Mesenchymal stem cell (in vitro differentiated cells and primary cell): ENCODE data around the gene PLEKHA8. TPM values are rescaled to one million over a fixed set of nuclear protein-coding genes. Genes with fewer than 3 reads are reported as not detected.

ENCODE experiments used
- DNase-seq: peaks from one replicate; pipeline ENCODE4 v3.0.0-alpha.2; 2013
- H2AFZ ChIP-seq: one replicate; pipeline ENCODE4 v1.6.1; 2013; ENCODE audit warnings: low read depth, mild to moderate bottlenecking, control low read depth, inconsistent platforms, low read length, moderate library complexity
- H2AK5ac ChIP-seq: 2 replicates; pipeline ENCODE4 v1.6.1; 2013; ENCODE audit warnings: low read length, moderate library complexity, mild to moderate bottlenecking, inconsistent platforms; ENCODE audit not compliant: severe bottlenecking
- H2BK120ac ChIP-seq: one replicate; pipeline ENCODE4 v1.6.1; 2013; ENCODE audit warnings: low read depth, mild to moderate bottlenecking, inconsistent platforms, low read length, moderate library complexity
- H2BK12ac ChIP-seq, 2 experiments: one replicate each; pipeline ENCODE4 v1.6.1; 2013; ENCODE audit warnings: inconsistent platforms in 2 of 2, low read length in 2 of 2, mild to moderate bottlenecking in 2 of 2, moderate library complexity in 2 of 2, control low read depth in 1 of 2
- H2BK15ac ChIP-seq: one replicate; pipeline ENCODE4 v1.6.1; 2013; ENCODE audit warnings: mild to moderate bottlenecking, low read depth, inconsistent platforms; ENCODE audit not compliant: poor library complexity, severe bottlenecking
- H2BK5ac ChIP-seq: 2 replicates; pipeline ENCODE4 v1.6.1; 2013; ENCODE audit warnings: low read depth, mild to moderate bottlenecking, low read length, control low read depth, inconsistent platforms; ENCODE audit not compliant: poor library complexity, severe bottlenecking
- H3K14ac ChIP-seq, 2 experiments: one replicate each; pipeline ENCODE4 v1.6.1; 2013; ENCODE audit warnings: inconsistent platforms in 2 of 2, low read length in 2 of 2, control low read depth in 1 of 2, mild to moderate bottlenecking in 1 of 2, moderate library complexity in 1 of 2
- H3K18ac ChIP-seq, 2 experiments: one replicate each; pipeline ENCODE4 v1.6.1; 2013; ENCODE audit warnings: inconsistent platforms in 2 of 2, low read length in 2 of 2, control low read depth in 1 of 2, low read depth in 1 of 2, mild to moderate bottlenecking in 1 of 2
- H3K23ac ChIP-seq, 2 experiments: one replicate each; pipeline ENCODE4 v1.6.1; 2013; ENCODE audit warnings: inconsistent platforms in 2 of 2, low read length in 2 of 2, mild to moderate bottlenecking in 2 of 2, moderate library complexity in 2 of 2, control low read depth in 1 of 2
- H3K27ac ChIP-seq: 2 replicates; pipeline ENCODE4 v1.5.1; 2013; ENCODE audit warnings: mild to moderate bottlenecking, moderate library complexity, low read length, control low read depth, inconsistent platforms; ENCODE audit not compliant: poor library complexity, severe bottlenecking
- H3K27me3 ChIP-seq, 2 experiments: 2 replicates each; pipeline versions ENCODE4 v1.6.1 to v1.7.0; 2013; ENCODE audit warnings: low read length in 2 of 2, mild to moderate bottlenecking in 2 of 2, moderate library complexity in 2 of 2, control low read depth in 1 of 2, inconsistent platforms in 1 of 2; ENCODE audit not compliant: control insufficient read depth in 1 of 2, insufficient read depth in 1 of 2
- H3K36me3 ChIP-seq, 2 experiments: 2 replicates each; pipeline versions ENCODE4 v1.6.1 to v1.7.0; 2013; ENCODE audit warnings: low read length in 2 of 2, control low read depth in 1 of 2, inconsistent platforms in 1 of 2, low read depth in 1 of 2, mild to moderate bottlenecking in 1 of 2; ENCODE audit not compliant: insufficient read depth in 2 of 2, control insufficient read depth in 1 of 2
- H3K4ac ChIP-seq, 2 experiments: one replicate each; pipeline ENCODE4 v1.6.1; 2013; ENCODE audit warnings: inconsistent platforms in 2 of 2, low read length in 2 of 2, mild to moderate bottlenecking in 2 of 2, moderate library complexity in 2 of 2, control low read depth in 1 of 2, low read depth in 1 of 2
- H3K4me1 ChIP-seq: 2 replicates; pipeline ENCODE4 v1.6.1; 2013; ENCODE audit warnings: low read depth, low read length, control low read depth; ENCODE audit not compliant: control insufficient read depth, insufficient read depth
- H3K4me2 ChIP-seq: 2 replicates; pipeline ENCODE4 v1.6.1; 2013; ENCODE audit warnings: low read length, mild to moderate bottlenecking, inconsistent platforms; ENCODE audit not compliant: poor library complexity, severe bottlenecking
- H3K4me3 ChIP-seq, 2 experiments: 2 replicates each; pipeline versions ENCODE4 v1.5.1 to v1.7.0; 2013; ENCODE audit warnings: low read length in 2 of 2, mild to moderate bottlenecking in 2 of 2, control low read depth in 1 of 2, low read depth in 1 of 2; ENCODE audit not compliant: insufficient read depth in 1 of 2
- H3K79me1 ChIP-seq: replicated peaks from 2 replicates; pipeline ENCODE4 v1.6.1; 2013; ENCODE audit warnings: mild to moderate bottlenecking, control low read depth, low read length, inconsistent platforms; ENCODE audit not compliant: poor library complexity, severe bottlenecking
- H3K9ac ChIP-seq: 2 replicates; pipeline ENCODE4 v1.7.0; 2013; ENCODE audit warnings: mild to moderate bottlenecking, low read length, moderate library complexity
- H3K9me3 ChIP-seq: 2 replicates; pipeline ENCODE4 v1.7.0; 2013; ENCODE audit warnings: mild to moderate bottlenecking, low read length; ENCODE audit not compliant: control insufficient read depth
- H4K8ac ChIP-seq: one replicate; pipeline ENCODE4 v1.6.1; 2013; ENCODE audit warnings: inconsistent platforms, mild to moderate bottlenecking, low read length, moderate library complexity
- H4K91ac ChIP-seq: one replicate; pipeline ENCODE4 v1.6.1; 2013; ENCODE audit warnings: mild to moderate bottlenecking, low read length, inconsistent platforms
- WGBS: methylation state at CpG from one replicate; pipeline ENCODE4 v1.1.7; 2013; ENCODE audit warnings: mixed read lengths; 5-methylcytosine and 5-hydroxymethylcytosine counted together
- small RNA-seq: library from polyadenylated mRNA; stranded (forward); fragments of <200 nt; extraction: miRNeasy Mini kit (QIAGEN cat#:217004); gene quantifications from one replicate; pipeline ENCODE3, GENCODE V24; 2013; ENCODE audit warnings: low read depth

PLEKHA8 gene

DNA sequence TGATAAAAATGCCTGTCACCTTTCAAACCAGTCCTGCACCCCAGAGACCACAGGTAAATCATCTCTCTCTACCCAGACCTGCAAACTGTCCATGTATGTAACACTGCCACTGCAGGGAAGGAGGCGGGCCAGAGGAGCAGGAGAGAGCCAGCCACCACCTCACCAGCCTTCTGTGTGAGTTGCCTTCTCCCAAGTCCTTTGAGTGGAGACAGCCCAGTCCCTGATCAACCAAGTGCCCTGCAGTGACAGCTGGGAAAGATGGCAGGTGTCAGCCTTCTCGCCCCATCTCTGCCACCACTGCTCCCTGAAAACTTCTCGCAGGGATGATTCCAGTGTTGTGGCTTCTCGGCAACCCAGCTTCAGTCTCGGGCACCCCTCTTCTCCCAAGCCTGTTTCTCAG lies 149.0 kb downstream of the PLEKHA8 start:
- WGBS = 89% methylated on average over 5 of the region's 5 CpGs
- no peak overlapping the region for H3K4ac ChIP-seq
- no peak overlapping the region for H2BK15ac ChIP-seq
- H2AK5ac ChIP-seq = no peak overlapping the region
- H3K9me3 ChIP-seq = no peaks in the 10 kb centered on the region
- H3K9ac ChIP-seq = no peak overlapping the region
- H3K27ac ChIP-seq = no peak overlapping the region
- no peak overlapping the region for H3K4me3 ChIP-seq
- no peak overlapping the region for H3K4me2 ChIP-seq
- no peak overlapping the region for H2BK5ac ChIP-seq
- peaks cover 13% of the 10 kb centered on the region for H3K4me1 ChIP-seq
- no peak overlapping the region for H2AFZ ChIP-seq
- H2BK120ac ChIP-seq = no peak overlapping the region
- no peak overlapping the region for H3K18ac ChIP-seq
- H3K27me3 ChIP-seq = no peaks in the 10 kb centered on the region
- H4K91ac ChIP-seq = no peak overlapping the region
- DNase-seq = no peak
- no peaks in the 10 kb centered on the region for H3K79me1 ChIP-seq
- H4K8ac ChIP-seq = no peak overlapping the region
- no peaks in the 10 kb centered on the region for H3K36me3 ChIP-seq
- no peak overlapping the region for H3K23ac ChIP-seq
- no peak overlapping the region for H3K14ac ChIP-seq
- H2BK12ac ChIP-seq = no peak overlapping the region

DNA sequence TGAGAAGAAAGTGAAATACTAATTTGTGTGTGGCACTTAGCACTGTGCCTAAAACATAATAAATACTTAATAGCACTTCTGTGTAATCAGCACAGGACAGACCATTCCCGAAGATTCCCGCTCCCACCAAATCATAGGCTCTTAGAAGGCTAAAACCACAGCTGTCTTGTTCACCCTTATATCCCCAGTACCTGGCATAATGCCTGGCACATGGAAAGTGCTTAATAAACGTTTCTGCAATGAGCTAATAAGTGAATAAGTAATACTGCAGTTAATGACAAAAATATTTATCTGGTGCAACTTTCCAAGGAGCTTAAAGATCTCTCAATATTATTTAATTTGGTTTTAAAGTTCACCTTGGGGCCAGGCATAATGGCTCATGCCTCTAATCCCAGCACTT lies 149.8 kb downstream of the PLEKHA8 start:
- Histone ChIP-seq H3K23ac (no peak overlapping the region), H2AFZ (no peak overlapping the region), H3K9ac (no peak overlapping the region), H3K4me3 (no peak overlapping the region), H4K8ac (no peak overlapping the region), H2BK5ac (no peak overlapping the region), H3K27ac (no peak overlapping the region), H4K91ac (no peak overlapping the region), H3K36me3 (no peaks in the 10 kb centered on the region), H2BK15ac (no peak overlapping the region), H3K14ac (no peak overlapping the region), H3K79me1 (no peaks in the 10 kb centered on the region), H3K4me1 (peaks cover 8% of the 10 kb centered on the region), H3K4ac (no peak overlapping the region), H2AK5ac (no peak overlapping the region), H3K4me2 (no peak overlapping the region), H2BK12ac (no peak overlapping the region), H2BK120ac (no peak overlapping the region), H3K9me3 (no peaks in the 10 kb centered on the region), H3K27me3 (no peaks in the 10 kb centered on the region), H3K18ac (no peak overlapping the region)
- no peak for DNase-seq
- WGBS = 100% methylated on average over 1 of the region's 3 CpGs

DNA sequence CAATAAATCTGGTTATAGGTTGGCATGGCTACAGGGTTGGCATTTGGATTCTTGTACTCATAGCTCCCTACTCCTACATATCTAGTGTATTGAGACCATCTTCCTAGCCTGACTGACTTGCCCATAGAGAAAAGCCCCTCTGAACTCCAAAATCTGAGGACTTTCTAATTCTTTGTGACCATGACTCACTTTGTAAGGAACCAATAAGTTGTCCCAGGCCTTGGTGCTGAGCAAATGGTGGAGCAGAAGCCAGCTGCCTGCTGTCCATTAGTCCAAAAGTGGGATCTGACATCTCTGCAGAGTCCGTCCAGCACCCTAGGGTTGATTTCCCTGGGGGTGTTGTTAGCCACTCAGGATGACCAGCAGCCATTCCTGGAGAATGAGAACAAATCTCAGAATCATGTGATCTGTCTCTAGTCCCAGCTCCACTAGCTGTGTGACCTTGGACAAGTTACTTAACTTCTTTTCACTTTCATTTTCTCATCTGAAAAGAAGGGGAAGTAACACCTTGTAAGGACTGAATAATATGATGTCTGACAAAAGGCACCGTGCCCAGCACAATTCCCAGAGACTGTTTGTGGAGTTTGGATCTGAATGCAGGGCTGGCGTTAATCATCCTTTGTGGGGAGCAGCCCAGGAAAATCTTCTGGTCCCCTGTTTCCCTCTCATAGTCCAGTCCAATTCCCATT lies 150.7 kb downstream of the PLEKHA8 start:
- H3K23ac ChIP-seq = no peak overlapping the region
- H3K79me1 ChIP-seq = no peaks in the 10 kb centered on the region
- peak; percentile 28 for DNase-seq
- no peaks in the 10 kb centered on the region for H3K4me1 ChIP-seq
- no peak overlapping the region for H3K4me2 ChIP-seq
- H3K27ac ChIP-seq = no peak overlapping the region
- no peaks in the 10 kb centered on the region for H3K36me3 ChIP-seq
- no peak overlapping the region for H2BK15ac ChIP-seq
- no peaks in the 10 kb centered on the region for H3K27me3 ChIP-seq
- no peak overlapping the region for H2BK12ac ChIP-seq
- H3K9me3 ChIP-seq = no peaks in the 10 kb centered on the region
- H3K9ac ChIP-seq = no peak overlapping the region
- H3K18ac ChIP-seq = no peak overlapping the region
- no peak overlapping the region for H2BK120ac ChIP-seq
- no peak overlapping the region for H2AK5ac ChIP-seq
- H2BK5ac ChIP-seq = no peak overlapping the region
- H4K91ac ChIP-seq = no peak overlapping the region
- H3K4ac ChIP-seq = no peak overlapping the region
- H3K14ac ChIP-seq = no peak overlapping the region
- H4K8ac ChIP-seq = no peak overlapping the region
- 84% methylated on average over 3 of the region's 3 CpGs for WGBS
- no peak overlapping the region for H2AFZ ChIP-seq
- no peak overlapping the region for H3K4me3 ChIP-seq

Small RNA genes within 50 kb of the gene (small RNA-seq; reads per million reads assigned to genes)
- gene RPS27P16 = not detected
